GM13977 (cell line): ENCODE data around the gene NECAB2.

ENCODE experiments used
- DNase-seq: peaks from one replicate; pipeline ENCODE4 v3.0.0; 2012; ENCODE audit warnings: low spot score
- CTCF ChIP-seq: IDR thresholded peaks from 2 replicates; pipeline ENCODE4 v1.5.1; 2012; ENCODE audit warnings: mild to moderate bottlenecking, control low read depth; ENCODE audit not compliant: insufficient read depth; ENCODE audit errors: extremely low read depth, missing control alignments
- in situ Hi-C: fragments of 300-500 bp; cut with MboI; formaldehyde crosslinking; loops from one replicate; pipeline ENCODE4 v1.12.0; 2022; ENCODE audit warnings: low sequenced_read_pairs, low pct_unique_long_range_greater_than_20kb, mixed read lengths, inconsistent platforms; ENCODE audit not compliant: unreplicated experiment

Gene NECAB2

GRCh38 chr16:83963277-83964119 lies 4.5 kb upstream of the NECAB2 start:
- TF ChIP-seq CTCF = no peak
- DNase-seq = no peak
- in situ Hi-C loops = loop anchor here (25.0 kb wide), 1 partner anchor 99 kb away; no protein-coding TSS in a partner anchor

- TF ChIP-seq CTCF = no peak
- in situ Hi-C loops = loop anchor here (25.0 kb wide), 1 partner anchor 97 kb away; no protein-coding TSS in a partner anchor
- DNase-seq = no peak
Observed at GRCh38 chr16:83964684-83965443, 3.2 kb upstream of the NECAB2 start.

- no peak for DNase-seq
- no peak for TF ChIP-seq CTCF
- in situ Hi-C loops = loop anchor here (25.0 kb wide), 1 partner anchor 97 kb away; no protein-coding TSS in a partner anchor
Observed at GRCh38 chr16:83965444-83966152, 2.4 kb upstream of the NECAB2 start.

- in situ Hi-C loops = loop anchor here (25.0 kb wide), 1 partner anchor 96 kb away; no protein-coding TSS in a partner anchor
- no peak for DNase-seq
- no peak for TF ChIP-seq CTCF
Observed at GRCh38 chr16:83966153-83966696, 1.8 kb upstream of the NECAB2 start.

GRCh38 chr16:83967091-83967490 lies 953 bp upstream of the NECAB2 start:
- DNase-seq = no peak
- in situ Hi-C loops = loop anchor here (25.0 kb wide), 1 partner anchor 95 kb away; no protein-coding TSS in a partner anchor
- TF ChIP-seq CTCF = no peak
